ENCODE results near the gene FGR. TPM values are rescaled to one million over a fixed set of nuclear protein-coding genes. Genes with fewer than 3 reads are reported as not detected.
A peak's percentile ranks its signal among the peaks of the same experiment; 100 is the strongest.

The FGR gene
- total and polyA plus RNA-seq, 12 donors, result 1.5 to 51.9 (median 9.6) TPM

DNA sequence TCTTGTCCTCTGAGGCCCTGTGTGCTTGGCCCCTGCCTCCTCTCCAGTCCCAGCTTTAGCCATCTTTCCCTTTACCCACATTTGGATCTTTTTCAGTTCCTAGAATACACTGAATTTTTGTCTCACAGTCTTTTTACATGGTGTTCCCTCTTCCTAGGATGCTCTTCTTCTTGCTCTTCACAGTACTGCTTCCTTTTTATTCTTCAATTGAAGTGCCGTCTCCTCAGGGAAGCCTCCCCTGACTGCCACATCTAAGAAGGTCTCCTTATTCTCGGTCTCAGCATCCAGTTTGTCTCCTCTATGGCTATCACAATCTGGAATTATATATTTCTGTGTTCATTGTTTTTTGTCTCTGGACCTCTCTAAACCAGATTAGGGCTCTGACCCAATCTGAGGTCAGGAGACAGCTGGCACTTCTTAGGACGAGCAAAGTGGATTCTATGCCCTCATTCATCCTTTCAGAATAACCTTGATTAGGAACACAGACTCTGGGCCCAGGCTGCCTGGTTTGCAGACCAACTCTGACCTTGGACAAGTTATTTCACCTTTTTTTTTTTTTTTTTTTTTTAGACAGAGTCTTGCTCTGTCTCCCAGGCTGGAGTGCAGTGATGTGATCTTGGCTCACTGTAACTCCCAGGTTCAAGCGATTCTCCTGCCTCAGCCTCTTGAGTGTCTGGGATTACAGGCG is 3.2 kb upstream of the FGR start:
- Histone ChIP-seq H3K27me3 (peaks cover 5% of the 10 kb centered on the region), H3K36me3 (replicated peaks in 1 of 2) (no peaks in the 10 kb centered on the region), H3K27ac (no peak overlapping the region), H3K4me1 (replicated peaks in 1 of 2) (peaks cover 0 to 6% of the 10 kb centered on the region in 2 donors), H3K9me3 (replicated peaks in 1 of 3) (no peaks in the 10 kb centered on the region), H3K4me3 (no peak overlapping the region)
- DNase-seq, result peak in 4 of 7 donors; percentile 51 to 68 (median 60)
- WGBS, 4 donors, result 54 to 63% (median 59%) methylated on average over 5 of the region's 5 CpGs
- intact Hi-C loops (cut with DNase I), result no loop called here
- TF ChIP-seq POLR2A (IDR thresholded peaks at IDR 0.05), result no peak
- TF ChIP-seq CTCF (IDR thresholded peaks at IDR 0.05), result no peak

DNA sequence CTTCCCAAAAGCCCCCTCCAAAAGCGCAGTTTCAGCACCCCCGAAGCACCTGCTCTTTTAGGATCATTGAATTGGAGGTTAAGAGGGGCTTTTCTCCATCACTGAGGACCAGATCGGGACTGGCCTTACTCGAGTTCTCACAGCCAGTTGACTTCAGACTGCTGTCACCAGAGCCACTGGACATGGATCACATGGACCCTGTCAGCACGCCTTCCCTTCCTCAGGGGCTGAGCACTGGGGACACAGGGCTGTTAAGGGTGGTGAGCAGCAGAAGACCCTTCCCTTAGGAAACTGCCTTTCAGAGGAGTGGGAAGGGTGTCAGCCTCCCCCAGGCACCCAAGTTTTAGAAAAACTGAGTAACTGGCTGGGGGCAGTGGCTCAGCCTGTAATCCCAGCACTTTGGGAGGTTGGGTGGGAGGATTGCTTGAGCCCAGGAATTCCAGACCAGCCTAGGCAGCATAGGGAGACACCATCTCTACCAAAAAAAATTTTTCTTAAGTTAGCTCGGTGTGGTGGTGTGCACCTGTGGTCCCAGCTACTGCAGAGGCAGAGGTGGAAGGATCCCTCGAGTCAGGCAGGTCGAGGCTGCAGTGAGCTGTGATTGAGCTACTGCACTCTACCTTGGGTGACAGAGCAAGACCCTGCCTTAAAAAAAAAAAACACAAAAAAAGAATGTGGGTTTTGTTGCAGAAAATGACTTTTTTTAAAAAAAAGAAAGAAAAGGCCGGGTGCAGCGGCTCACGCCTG is 584 bp upstream of the FGR start:
- Histone ChIP-seq H3K4me1 (replicated peaks in 1 of 2) (peaks cover 0 to 18% of the 10 kb centered on the region in 2 donors), H3K27ac (peak overlapping the region in 1 of 5 donors; percentile 83), H3K9me3 (replicated peaks in 1 of 3) (no peaks in the 10 kb centered on the region), H3K36me3 (replicated peaks in 1 of 2) (no peaks in the 10 kb centered on the region), H3K4me3 (no peak overlapping the region), H3K27me3 (peaks cover 5% of the 10 kb centered on the region)
- TF ChIP-seq POLR2A (IDR thresholded peaks at IDR 0.05), result no peak
- no peak for TF ChIP-seq CTCF (IDR thresholded peaks at IDR 0.05)
- no peak for DNase-seq
- 82 to 88% (median 87%) methylated on average over 10 to 11 of the region's 11 CpGs for WGBS, 4 donors
- intact Hi-C loops (cut with DNase I), result no loop called here

DNA sequence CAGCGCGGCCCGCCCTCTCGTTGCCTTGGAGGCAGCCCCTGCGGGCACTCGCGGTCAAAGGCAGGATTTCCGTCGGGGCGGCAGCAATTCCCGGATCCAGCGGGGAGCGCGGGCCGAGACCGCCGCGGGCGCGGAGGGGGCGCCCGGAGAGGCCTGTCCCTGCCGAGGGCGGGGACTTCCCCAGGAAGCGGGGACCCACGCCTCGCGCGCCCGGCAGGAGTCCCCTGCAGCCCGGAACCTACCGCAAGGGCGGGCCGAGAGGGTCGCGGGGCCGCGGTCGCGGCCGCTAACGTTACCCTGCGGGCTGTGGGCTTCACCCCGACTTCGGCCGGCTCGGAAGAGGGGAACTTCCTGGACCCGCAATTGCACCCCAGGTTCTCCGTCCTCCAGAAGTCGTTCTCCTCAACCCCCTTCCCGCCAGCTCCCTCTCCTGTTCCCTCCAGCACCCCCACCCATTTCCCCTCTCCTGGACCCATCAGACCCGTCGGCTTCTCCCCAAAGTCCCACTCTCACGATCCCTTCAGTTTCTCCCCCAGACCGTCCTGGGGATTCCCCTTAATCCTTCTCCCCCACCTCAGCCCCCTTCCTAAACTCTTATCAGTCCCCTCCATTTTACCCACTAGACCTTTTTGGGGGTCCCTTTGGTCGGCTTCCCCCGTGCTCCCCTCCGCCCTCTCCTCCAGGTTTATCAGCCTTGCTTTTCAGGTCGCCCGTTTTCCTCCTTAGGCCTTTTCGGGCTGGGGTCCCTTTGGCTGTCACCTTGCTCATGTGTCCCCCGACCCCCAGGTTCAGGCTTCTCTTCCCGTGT is 604 bp downstream of the FGR start:
- Histone ChIP-seq H3K27me3 (peaks cover 5% of the 10 kb centered on the region), H3K36me3 (replicated peaks in 1 of 2) (no peaks in the 10 kb centered on the region), H3K4me3 (peak overlapping the region in 2 of 4 donors; percentile 17 to 63), H3K9me3 (replicated peaks in 1 of 3) (no peaks in the 10 kb centered on the region), H3K4me1 (replicated peaks in 1 of 2) (peaks cover 0 to 20% of the 10 kb centered on the region in 2 donors), H3K27ac (peak overlapping the region in 4 of 5 donors; percentile 42 to 83 (median 51))
- intact Hi-C loops (cut with DNase I), result no loop called here
- peak in 1 of 6 experiments; percentile 14 for TF ChIP-seq CTCF (IDR thresholded peaks at IDR 0.05)
- no peak for TF ChIP-seq POLR2A (IDR thresholded peaks at IDR 0.05)
- peak in 1 of 7 donors; percentile 44 for DNase-seq
- WGBS, 4 donors, result 12 to 25% (median 18%) methylated on average over 28 to 63 of the region's 63 CpGs

Measured in adrenal gland (tissue), 12 donors.